Breast epithelium (tissue), 4 donors: ENCODE measurements around the gene AQR. TPM values are rescaled to one million over a fixed set of nuclear protein-coding genes. Genes with fewer than 3 reads are reported as not detected.

Experiments
- DNase-seq, 2 donors: peaks; one replicate each; pipeline ENCODE4 v3.0.0-alpha.2; 2019; ENCODE audit warnings: low spot score in 2 of 2
- H3K27ac ChIP-seq, 2 donors: fragments of 200-600 bp; sonication (generic) in 1 of 2; one replicate each; pipeline ENCODE4 v1.5.1; 2016 to 2019; ENCODE audit warnings: mild to moderate bottlenecking in 1 of 2
- H3K27me3 ChIP-seq, 2 donors: fragments of 200-600 bp; sonication (generic) in 1 of 2; one replicate each; pipeline versions ENCODE4 v1.5.1 to v1.6.0; 2017 to 2019; ENCODE audit warnings: control low read depth in 1 of 2, mild to moderate bottlenecking in 1 of 2
- H3K36me3 ChIP-seq: fragments of 200-600 bp; one replicate; pipeline ENCODE4 v1.5.1; 2019
- H3K4me1 ChIP-seq, 2 donors: fragments of 200-600 bp; sonication (generic); one replicate each; pipeline ENCODE4 v1.5.1; 2016 to 2019; ENCODE audit warnings: control low read depth in 1 of 2
- H3K4me3 ChIP-seq, 3 donors: fragments of 200-600 bp; sonication (generic); 1 replicate in 2 of 3; 2 replicates in 1 of 3; pipeline ENCODE4 v1.5.1; 2016 to 2019; ENCODE audit warnings: mild to moderate bottlenecking in 3 of 3, moderate library complexity in 2 of 3
- H3K9me3 ChIP-seq, 2 donors: fragments of 200-600 bp; sonication (generic) in 1 of 2; one replicate each; pipeline ENCODE4 v1.5.1; 2016 to 2019; ENCODE audit warnings: control low read depth in 1 of 2
- CTCF ChIP-seq, 3 donors: fragments of 450-650 bp; IDR thresholded peaks; one replicate each; pipeline ENCODE4 v1.5.1; 2016 to 2017; ENCODE audit warnings: antibody characterized with exemption in 3 of 3, mild to moderate bottlenecking in 3 of 3, moderate library complexity in 3 of 3
- POLR2A ChIP-seq: fragments of 450-650 bp; IDR thresholded peaks from one replicate; pipeline ENCODE4 v1.6.1; 2016; ENCODE audit warnings: antibody characterized with exemption, mild to moderate bottlenecking, moderate library complexity
- POLR2AphosphoS5 ChIP-seq, 3 donors: sonication (generic); formaldehyde crosslinking; IDR thresholded peaks; one replicate each; pipeline ENCODE4 v1.6.1; 2017; ENCODE audit warnings: antibody characterized with exemption in 3 of 3
- intact Hi-C: fragments of 100-400 bp; cut with DNase I; formaldehyde crosslinking; loops from one replicate; pipeline ENCODE4 v1.15.1; 2023; ENCODE audit warnings: low total_unique reads
- total RNA-seq, 3 donors: library from RNA; depleted of rRNA; stranded (reverse); fragments of >200 nt; gene quantifications; one replicate each; pipeline ENCODE4 v1.1.0, GENCODE V29; 2016

The AQR gene
- total RNA-seq, 3 donors from 2014 or later, result 23.0 to 51.4 (median 34.4) TPM

GRCh38 chr15:34851751-34852150 is 117.8 kb downstream of the AQR start:
- no peak for TF ChIP-seq CTCF (IDR thresholded peaks at IDR 0.05)
- TF ChIP-seq POLR2A, result no peak
- no peak for TF ChIP-seq POLR2AphosphoS5 (IDR thresholded peaks at IDR 0.05)
- DNase-seq, result no peak
- intact Hi-C loops, result no loop called here
- Histone ChIP-seq H3K27ac (no peak overlapping the region), H3K36me3 (no peaks in the 10 kb centered on the region), H3K27me3 (no peaks in the 10 kb centered on the region), H3K4me1 (no peaks in the 10 kb centered on the region), H3K4me3 (no peak overlapping the region), H3K9me3 (no peaks in the 10 kb centered on the region)

GRCh38 chr15:34851007-34851406 is 118.5 kb downstream of the AQR start:
- intact Hi-C loops, result no loop called here
- DNase-seq, result no peak
- H3K9me3 ChIP-seq, result no peaks in the 10 kb centered on the region
- H3K4me3 ChIP-seq, result no peak overlapping the region
- H3K36me3 ChIP-seq, result no peaks in the 10 kb centered on the region
- no peaks in the 10 kb centered on the region for H3K4me1 ChIP-seq
- no peak overlapping the region for H3K27ac ChIP-seq
- no peak for TF ChIP-seq POLR2A
- no peak for TF ChIP-seq POLR2AphosphoS5 (IDR thresholded peaks at IDR 0.05)
- no peaks in the 10 kb centered on the region for H3K27me3 ChIP-seq

- no peaks in the 10 kb centered on the region for H3K9me3 ChIP-seq
- no peaks in the 10 kb centered on the region for H3K36me3 ChIP-seq
- intact Hi-C loops, result no loop called here
- no peak for DNase-seq
- no peaks in the 10 kb centered on the region for H3K4me1 ChIP-seq
- no peaks in the 10 kb centered on the region for H3K27me3 ChIP-seq
- TF ChIP-seq POLR2AphosphoS5 (IDR thresholded peaks at IDR 0.05) (no peak), POLR2A (no peak), CTCF (IDR thresholded peaks at IDR 0.05) (no peak)
- H3K4me3 ChIP-seq, result no peak overlapping the region
- no peak overlapping the region for H3K27ac ChIP-seq
Measured at GRCh38 chr15:34850121-34850520, 119.4 kb downstream of the AQR start.

- DNase-seq, result no peak
- no peaks in the 10 kb centered on the region for H3K36me3 ChIP-seq
- intact Hi-C loops, result no loop called here
- no peak overlapping the region for H3K27ac ChIP-seq
- H3K4me3 ChIP-seq, result no peak overlapping the region
- no peaks in the 10 kb centered on the region for H3K9me3 ChIP-seq
- no peaks in the 10 kb centered on the region for H3K4me1 ChIP-seq
- TF ChIP-seq POLR2AphosphoS5 (IDR thresholded peaks at IDR 0.05) (no peak), POLR2A (no peak), CTCF (IDR thresholded peaks at IDR 0.05) (no peak)
- H3K27me3 ChIP-seq, result no peaks in the 10 kb centered on the region
Measured at GRCh38 chr15:34849364-34849959, 120.1 kb downstream of the AQR start.

- intact Hi-C loops, result no loop called here
- Histone ChIP-seq H3K9me3 (no peaks in the 10 kb centered on the region), H3K27ac (no peak overlapping the region), H3K4me3 (no peak overlapping the region), H3K4me1 (no peaks in the 10 kb centered on the region), H3K27me3 (no peaks in the 10 kb centered on the region), H3K36me3 (no peaks in the 10 kb centered on the region)
- no peak for TF ChIP-seq CTCF (IDR thresholded peaks at IDR 0.05)
- no peak for TF ChIP-seq POLR2AphosphoS5 (IDR thresholded peaks at IDR 0.05)
- TF ChIP-seq POLR2A, result no peak
- no peak for DNase-seq
Measured at GRCh38 chr15:34847598-34847997, 121.9 kb downstream of the AQR start.

- H3K36me3 ChIP-seq, result no peaks in the 10 kb centered on the region
- H3K27me3 ChIP-seq, result no peaks in the 10 kb centered on the region
- H3K9me3 ChIP-seq, result no peaks in the 10 kb centered on the region
- intact Hi-C loops, result no loop called here
- no peak for TF ChIP-seq POLR2AphosphoS5 (IDR thresholded peaks at IDR 0.05)
- TF ChIP-seq CTCF (IDR thresholded peaks at IDR 0.05), result no peak
- no peak for TF ChIP-seq POLR2A
- H3K4me1 ChIP-seq, result no peaks in the 10 kb centered on the region
- no peak for DNase-seq
- H3K4me3 ChIP-seq, result no peak overlapping the region
- no peak overlapping the region for H3K27ac ChIP-seq
Measured at GRCh38 chr15:34841262-34841725, 128.2 kb downstream of the AQR start.
